C4-2B (cell line): ENCODE data around the gene HLCS.

Source experiments
- H3K27ac ChIP-seq: fragments of 450-650 bp; 2 replicates; pipeline ENCODE4 v1.5.1; 2017
- ZFX ChIP-seq: fragments of 450-650 bp; IDR thresholded peaks from 2 replicates; pipeline ENCODE4 v1.6.1; 2017
- TF ChIP-seq, protein P1 (sequence below): fragments of 450-650 bp; conservative IDR thresholded peaks from 2 replicates; pipeline ENCODE4 v1.5.1; 2017; ENCODE audit warnings: mild to moderate bottlenecking

HLCS gene

DNA sequence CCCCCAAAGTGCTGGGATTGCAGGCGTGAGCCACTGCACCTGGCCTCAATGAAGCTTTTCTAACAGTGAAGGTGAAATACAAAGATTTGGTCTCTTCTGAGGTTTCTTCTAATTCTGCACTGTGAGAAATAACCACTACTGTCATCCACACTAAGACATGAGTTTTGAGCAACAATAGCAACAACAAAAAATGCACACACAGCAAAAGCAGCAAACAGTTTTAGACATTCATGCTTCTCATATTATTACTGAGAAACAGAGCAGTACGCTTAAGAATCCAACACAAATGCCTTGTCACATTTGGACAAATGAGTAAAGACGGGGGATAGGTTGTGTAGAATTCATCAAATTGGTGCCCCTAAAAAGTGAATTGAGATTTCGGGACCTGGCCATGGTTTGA lies 151.2 kb downstream of the HLCS start:
- H3K27ac ChIP-seq = no peak overlapping the region
- TF ChIP-seq, protein P1, sequence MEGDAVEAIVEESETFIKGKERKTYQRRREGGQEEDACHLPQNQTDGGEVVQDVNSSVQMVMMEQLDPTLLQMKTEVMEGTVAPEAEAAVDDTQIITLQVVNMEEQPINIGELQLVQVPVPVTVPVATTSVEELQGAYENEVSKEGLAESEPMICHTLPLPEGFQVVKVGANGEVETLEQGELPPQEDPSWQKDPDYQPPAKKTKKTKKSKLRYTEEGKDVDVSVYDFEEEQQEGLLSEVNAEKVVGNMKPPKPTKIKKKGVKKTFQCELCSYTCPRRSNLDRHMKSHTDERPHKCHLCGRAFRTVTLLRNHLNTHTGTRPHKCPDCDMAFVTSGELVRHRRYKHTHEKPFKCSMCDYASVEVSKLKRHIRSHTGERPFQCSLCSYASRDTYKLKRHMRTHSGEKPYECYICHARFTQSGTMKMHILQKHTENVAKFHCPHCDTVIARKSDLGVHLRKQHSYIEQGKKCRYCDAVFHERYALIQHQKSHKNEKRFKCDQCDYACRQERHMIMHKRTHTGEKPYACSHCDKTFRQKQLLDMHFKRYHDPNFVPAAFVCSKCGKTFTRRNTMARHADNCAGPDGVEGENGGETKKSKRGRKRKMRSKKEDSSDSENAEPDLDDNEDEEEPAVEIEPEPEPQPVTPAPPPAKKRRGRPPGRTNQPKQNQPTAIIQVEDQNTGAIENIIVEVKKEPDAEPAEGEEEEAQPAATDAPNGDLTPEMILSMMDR = no peak

DNA sequence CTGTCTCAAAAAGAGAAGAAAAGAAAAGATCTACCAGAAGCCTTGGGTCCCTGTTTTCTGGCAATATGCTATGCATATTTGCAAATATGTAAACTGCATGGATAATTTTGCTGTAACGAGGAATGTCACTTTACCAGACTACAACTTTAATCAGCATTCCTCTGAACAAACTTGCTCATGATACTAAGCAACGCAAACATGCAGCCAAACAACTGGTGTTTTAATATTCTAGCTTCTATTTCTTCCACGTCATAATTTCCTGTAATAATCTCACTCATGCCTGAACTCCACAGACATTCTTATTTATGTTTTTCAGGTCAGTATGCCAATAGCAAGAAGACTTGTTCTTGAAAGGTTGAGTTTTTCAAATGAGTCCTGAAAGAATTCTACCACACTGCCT lies 153.4 kb downstream of the HLCS start:
- TF ChIP-seq, protein P1 = no peak
- no peak for TF ChIP-seq ZFX
- H3K27ac ChIP-seq = no peak overlapping the region

DNA sequence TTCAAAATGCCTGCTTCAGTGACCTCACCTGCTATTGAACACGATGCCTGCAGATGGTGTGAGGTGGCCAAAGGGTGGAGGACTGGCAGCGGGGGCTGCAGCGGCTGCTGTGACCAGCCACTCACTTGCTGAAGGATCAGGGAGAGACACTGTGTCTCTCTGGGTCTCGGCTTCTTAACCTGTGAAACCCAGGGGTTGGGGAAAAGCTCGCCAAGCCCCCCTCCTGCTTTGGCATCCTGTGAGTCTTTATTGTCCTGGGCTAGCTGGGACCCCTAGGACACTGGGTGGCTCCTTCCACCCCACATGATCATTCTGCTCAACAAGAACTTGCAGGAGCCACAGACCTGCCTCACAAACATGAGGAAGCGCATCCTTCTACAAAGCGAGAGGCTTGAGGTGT lies 154.7 kb downstream of the HLCS start:
- TF ChIP-seq ZFX = no peak
- TF ChIP-seq, protein P1 = no peak
- no peak overlapping the region for H3K27ac ChIP-seq

DNA sequence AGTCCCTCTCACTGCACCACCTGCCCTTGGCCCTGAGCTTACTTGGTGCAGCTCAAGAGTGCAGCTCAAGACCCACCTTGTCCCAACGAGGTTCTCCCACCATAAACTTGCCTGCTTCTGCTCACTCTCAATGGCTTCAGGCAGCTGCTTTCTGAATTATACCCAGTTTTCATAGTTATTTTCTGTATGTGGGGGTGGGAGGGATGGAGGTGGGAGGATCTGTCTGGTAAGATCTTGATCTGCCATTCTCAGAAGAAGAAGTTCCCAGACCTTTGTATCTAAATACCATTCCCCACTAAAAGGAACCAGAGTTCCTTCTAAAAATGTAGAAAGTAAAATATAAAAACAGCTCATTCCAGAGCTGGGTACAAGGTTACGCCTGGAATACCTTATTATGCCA lies 156.0 kb downstream of the HLCS start:
- no peak for TF ChIP-seq ZFX
- TF ChIP-seq, protein P1 = no peak

DNA sequence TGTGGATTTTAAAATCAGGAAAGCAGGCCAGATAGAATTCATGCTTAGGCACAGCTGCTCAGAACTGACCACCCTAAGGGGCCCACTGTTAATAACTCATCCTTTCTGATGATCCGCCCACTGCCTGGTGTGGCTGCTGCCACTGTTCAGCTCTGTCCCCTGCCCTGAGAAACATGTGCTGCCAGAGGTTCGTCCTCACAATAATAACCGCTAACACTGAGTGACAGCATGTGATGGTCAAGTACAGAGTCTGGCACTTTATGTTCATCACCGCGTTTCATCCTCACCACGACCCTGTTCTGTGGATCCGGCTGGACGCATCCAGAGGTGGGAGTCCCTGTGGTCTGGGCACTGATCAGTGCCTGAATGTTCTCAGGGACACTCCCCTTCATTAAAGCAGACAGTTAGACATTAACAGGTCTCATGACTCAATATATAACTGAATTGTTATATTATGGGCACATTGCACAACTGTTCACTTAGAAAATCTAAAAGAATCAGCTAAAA lies 159.0 kb downstream of the HLCS start:
- no peak overlapping the region for H3K27ac ChIP-seq
- TF ChIP-seq ZFX = 0 out of 2 replicates have a peak, but pooled peaks have one; percentile 10
- TF ChIP-seq, protein P1 = no peak

More for the DNA sequence above, 156.0 kb downstream of the HLCS start:
- H3K27ac ChIP-seq = no peak overlapping the region

DNA sequence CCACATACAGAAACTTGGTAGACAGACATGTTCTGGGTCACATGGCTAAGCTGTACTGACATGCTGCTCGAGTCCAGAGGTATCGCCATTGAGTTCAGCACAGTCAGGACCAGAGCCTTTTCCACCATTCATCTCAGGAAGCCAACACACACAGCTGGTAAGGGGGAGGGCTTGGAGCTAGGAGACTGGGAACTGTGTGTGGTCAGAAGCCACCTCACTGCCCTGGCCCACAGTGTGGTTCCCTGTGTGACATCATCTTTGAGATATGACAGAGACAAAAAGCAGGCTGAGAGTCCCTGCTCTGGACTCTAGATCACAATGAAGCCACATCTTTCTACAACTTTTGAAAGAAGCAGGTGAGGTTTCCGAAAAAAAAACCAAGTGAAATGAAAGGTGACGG lies 160.4 kb downstream of the HLCS start:
- TF ChIP-seq, protein P1 = no peak
- TF ChIP-seq ZFX = no peak
- H3K27ac ChIP-seq = no peak overlapping the region

DNA sequence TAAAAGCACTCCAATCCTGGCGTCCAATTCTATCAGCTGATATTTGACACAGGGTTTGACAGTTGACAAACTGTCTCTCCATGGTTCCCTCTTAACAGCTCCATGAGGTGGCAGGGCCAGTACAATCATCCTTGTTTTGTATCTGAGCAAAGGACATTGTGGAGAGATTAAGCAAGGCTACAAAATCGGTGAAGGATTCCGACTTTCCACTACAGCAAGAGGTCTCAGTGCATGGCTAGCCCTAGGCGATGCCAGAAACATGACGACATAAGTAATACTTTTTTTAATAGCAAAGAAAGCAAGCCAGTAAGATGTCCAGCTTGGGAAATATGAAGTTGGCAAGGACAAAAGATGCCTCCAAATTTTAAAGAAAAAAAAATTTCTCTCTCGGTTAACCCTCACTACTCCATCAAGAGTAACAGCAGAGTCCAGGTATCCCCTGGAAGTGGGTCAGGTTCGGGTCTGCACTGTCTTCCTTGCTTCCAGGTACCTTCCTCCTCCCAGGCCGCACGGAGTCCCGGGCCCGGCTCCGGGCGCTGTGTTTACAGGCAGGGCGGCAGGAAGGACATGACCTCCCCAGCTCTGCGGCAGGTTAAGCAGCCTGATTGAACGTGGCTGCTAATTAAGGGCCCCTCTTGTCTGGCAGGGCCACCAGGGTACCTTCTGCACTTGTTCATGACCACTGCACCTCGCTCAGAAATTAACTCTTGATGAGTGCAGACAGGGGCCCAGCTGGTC lies 161.4 kb downstream of the HLCS start:
- TF ChIP-seq ZFX = no peak
- TF ChIP-seq, protein P1 = no peak
- no peak overlapping the region for H3K27ac ChIP-seq
